ENCODE results near the gene CHGA. TPM values are rescaled to one million over a fixed set of nuclear protein-coding genes. Genes with fewer than 3 reads are reported as not detected.
A peak's percentile ranks its signal among the peaks of the same experiment; 100 is the strongest.

Gene CHGA
- polyA plus RNA-seq, 2 of the 4 experiments (the other 2 are of a cell fraction) = 0.32 to 0.70 TPM

DNA sequence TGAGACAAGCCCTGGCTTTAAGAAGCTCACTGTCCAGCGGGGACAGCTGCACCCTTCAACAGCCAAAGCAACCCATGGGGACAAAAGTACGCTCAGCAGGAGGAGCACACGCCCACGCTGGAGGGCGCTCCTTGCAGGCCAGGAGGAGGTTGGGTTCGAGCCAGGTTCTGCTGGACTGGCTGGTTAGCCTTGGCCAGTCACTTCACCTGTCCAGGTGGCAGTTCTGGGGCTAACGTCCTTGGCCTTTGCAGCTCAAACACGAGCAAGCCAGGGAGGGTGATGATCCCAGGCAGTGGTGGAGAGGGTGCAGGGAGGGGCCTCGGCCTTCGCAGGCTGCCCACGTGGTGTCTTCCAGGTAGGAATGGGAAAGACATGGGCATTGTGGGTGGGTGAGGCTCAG, 13.1 kb downstream of the CHGA start:
- Histone ChIP-seq H3K4me1 (peaks cover 11% of the 10 kb centered on the region; the same call in 2 of the 3 replicates), H3K27ac (no peak overlapping the region), H3K4me3 (no peak overlapping the region), H3K9me3 (no peaks in the 10 kb centered on the region), H3K4me2 (no peak overlapping the region)
- FAIRE-seq (no peak), DNase-seq (ENCODE audit: low read depth in 1 of 2, low spot score in 1 of 2) (no peak), ATAC-seq (no peak)
- ChIA-PET CTCF (interaction anchor here (1.3 to 1.9 kb wide), 2 partner anchors 8 to 16 kb away, joined by 4 to 5 read pairs; no protein-coding TSS in a partner anchor), POLR2A (no interaction called here)
- WGBS (ENCODE audit: missing lambda C conversion rate) = 86% methylated on average over 8 of the region's 11 CpGs
- no peak for TF ChIP-seq JUNB (IDR thresholded peaks at IDR 0.05)
- no peak for TF ChIP-seq SREBF2 (IDR thresholded peaks at IDR 0.05)
- TF ChIP-seq CHD2 (IDR thresholded peaks at IDR 0.05; ENCODE audit: low read length, partially characterized antibody) = no peak
- TF ChIP-seq REST (IDR thresholded peaks at IDR 0.05) = no peak
- no peak for TF ChIP-seq SMC3 (IDR thresholded peaks at IDR 0.05)

DNA sequence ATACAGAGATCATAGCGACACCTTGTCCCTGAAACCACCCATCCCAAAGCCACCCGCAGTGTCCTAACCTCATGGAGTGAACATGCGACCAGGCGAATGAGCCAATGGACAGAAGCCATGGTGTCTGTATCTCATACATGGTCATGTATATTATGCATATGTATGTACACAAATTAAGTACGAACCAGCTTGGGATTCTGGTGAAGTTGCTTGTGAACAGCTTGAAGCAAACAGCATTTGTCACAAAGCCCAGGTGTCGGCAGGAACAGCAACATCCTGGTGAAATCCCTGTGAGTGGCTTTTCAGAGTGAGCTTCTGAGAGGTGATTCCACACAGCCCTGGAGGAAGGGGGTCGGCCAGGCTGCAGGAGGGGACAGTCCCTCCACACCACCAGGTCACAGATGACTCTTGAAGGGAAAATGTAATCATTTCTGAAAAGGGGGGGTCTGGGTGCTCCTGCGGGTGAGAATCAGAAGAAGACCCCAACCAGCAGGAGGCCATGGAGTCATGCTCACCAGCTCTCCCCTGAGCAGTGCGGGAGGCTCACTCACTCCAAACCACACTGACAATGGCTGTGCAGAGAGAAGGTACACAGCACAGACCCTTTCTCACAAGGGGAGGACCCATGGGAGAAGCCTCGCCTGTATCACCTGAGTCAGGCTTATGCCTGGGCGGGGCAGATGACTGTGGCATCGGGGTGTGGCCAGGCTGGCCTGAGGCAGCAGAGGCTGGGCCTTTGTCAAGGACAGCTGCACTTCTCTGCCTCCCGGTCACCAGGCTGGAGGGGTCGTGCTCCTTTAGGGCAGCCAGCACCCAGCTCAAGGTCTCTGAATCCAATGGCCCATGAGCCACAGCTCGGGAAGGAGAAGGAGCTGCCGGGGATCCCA, 14.3 kb downstream of the CHGA start:
- no peak overlapping the region for H3K4me2 ChIP-seq
- H3K4me1 ChIP-seq = peaks cover 11% of the 10 kb centered on the region; the same call in 2 of the 3 replicates
- FAIRE-seq = no peak
- no peak overlapping the region for H3K4me3 ChIP-seq
- peak in 1 of 2 experiments; percentile 41 for DNase-seq (ENCODE audit: low read depth in 1 of 2, low spot score in 1 of 2)
- H3K9me3 ChIP-seq = no peaks in the 10 kb centered on the region
- 85% methylated on average over 12 of the region's 16 CpGs for WGBS (ENCODE audit: missing lambda C conversion rate)
- no peak overlapping the region for H3K27ac ChIP-seq
- ChIA-PET CTCF (interaction anchor here (1.2 to 4.3 kb wide), 2 partner anchors 15 to 176 kb away, joined by 4 to 18 read pairs; no protein-coding TSS in a partner anchor), POLR2A (no interaction called here)
- TF ChIP-seq POLR2A (IDR thresholded peaks at IDR 0.05; ENCODE audit: low read length) (no peak), CHD4 (IDR thresholded peaks at IDR 0.05; ENCODE audit: borderline replicate concordance) (no peak), CBX2 (IDR thresholded peaks at IDR 0.05; ENCODE audit: borderline replicate concordance, low read depth) (no peak), JUN (IDR thresholded peaks at IDR 0.05) (no peak), MAZ (IDR thresholded peaks at IDR 0.05; ENCODE audit: borderline replicate concordance, low read depth, low read length) (no peak), HEYL (CRISPR knock-in tag; IDR thresholded peaks at IDR 0.05) (no peak)
- TF ChIP-seq, protein P1, sequence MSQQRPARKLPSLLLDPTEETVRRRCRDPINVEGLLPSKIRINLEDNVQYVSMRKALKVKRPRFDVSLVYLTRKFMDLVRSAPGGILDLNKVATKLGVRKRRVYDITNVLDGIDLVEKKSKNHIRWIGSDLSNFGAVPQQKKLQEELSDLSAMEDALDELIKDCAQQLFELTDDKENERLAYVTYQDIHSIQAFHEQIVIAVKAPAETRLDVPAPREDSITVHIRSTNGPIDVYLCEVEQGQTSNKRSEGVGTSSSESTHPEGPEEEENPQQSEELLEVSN (IDR thresholded peaks at IDR 0.05; ENCODE audit: borderline replicate concordance, low read depth) = no peak
- TF ChIP-seq, protein P2, sequence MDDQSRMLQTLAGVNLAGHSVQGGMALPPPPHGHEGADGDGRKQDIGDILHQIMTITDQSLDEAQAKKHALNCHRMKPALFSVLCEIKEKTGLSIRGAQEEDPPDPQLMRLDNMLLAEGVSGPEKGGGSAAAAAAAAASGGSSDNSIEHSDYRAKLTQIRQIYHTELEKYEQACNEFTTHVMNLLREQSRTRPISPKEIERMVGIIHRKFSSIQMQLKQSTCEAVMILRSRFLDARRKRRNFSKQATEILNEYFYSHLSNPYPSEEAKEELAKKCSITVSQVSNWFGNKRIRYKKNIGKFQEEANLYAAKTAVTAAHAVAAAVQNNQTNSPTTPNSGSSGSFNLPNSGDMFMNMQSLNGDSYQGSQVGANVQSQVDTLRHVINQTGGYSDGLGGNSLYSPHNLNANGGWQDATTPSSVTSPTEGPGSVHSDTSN (IDR thresholded peaks at IDR 0.05) = no peak
- peak; percentile 40; a peak in 3 of 6 replicates for ATAC-seq

- Histone ChIP-seq H3K4me3 (no peak overlapping the region), H3K27ac (no peak overlapping the region), H3K9me3 (no peaks in the 10 kb centered on the region), H3K4me2 (no peak overlapping the region), H3K4me1 (peaks cover 11% of the 10 kb centered on the region; the same call in 2 of the 3 replicates)
- ATAC-seq (peak in 1 of 2 experiments; percentile 33; a peak in 2 of 6 replicates), DNase-seq (ENCODE audit: low read depth in 1 of 2, low spot score in 1 of 2) (no peak), FAIRE-seq (no peak)
- ChIA-PET CTCF (interaction anchor here (4.3 kb wide), 1 partner anchor 14 kb away, joined by 18 read pairs; no protein-coding TSS in a partner anchor), POLR2A (no interaction called here)
- TF ChIP-seq MAZ (IDR thresholded peaks at IDR 0.05; ENCODE audit: borderline replicate concordance, low read depth, low read length) (no peak), SREBF2 (IDR thresholded peaks at IDR 0.05) (no peak), EHMT2 (IDR thresholded peaks at IDR 0.05; ENCODE audit: low read depth) (no peak), HEYL (CRISPR knock-in tag; IDR thresholded peaks at IDR 0.05) (no peak), NPAS2 (CRISPR knock-in tag; IDR thresholded peaks at IDR 0.05; ENCODE audit: borderline replicate concordance) (no peak), JUN (IDR thresholded peaks at IDR 0.05) (no peak), TP53 (CRISPR knock-in tag; IDR thresholded peaks at IDR 0.05) (no peak), RFX5 (IDR thresholded peaks at IDR 0.05) (no peak), ZC3H11A (IDR thresholded peaks at IDR 0.05) (no peak), CTCF (IDR thresholded peaks at IDR 0.05) (no peak), ZFP36 (IDR thresholded peaks at IDR 0.05; ENCODE audit: borderline replicate concordance, partially characterized antibody) (no peak), EP300 (IDR thresholded peaks at IDR 0.05) (no peak), MAX (IDR thresholded peaks at IDR 0.05) (no peak), NFE2L2 (conservative IDR thresholded peaks at IDR 0.05; ENCODE audit: low read length) (no peak), SMC3 (IDR thresholded peaks at IDR 0.05) (no peak), CBX8 (IDR thresholded peaks at IDR 0.05) (no peak)
- 70% methylated on average over 9 of the region's 9 CpGs for WGBS (ENCODE audit: missing lambda C conversion rate)
Observed at GRCh38 chr14:92938235-92938875, 15.4 kb downstream of the CHGA start.
